HAP-1 (cell line): ENCODE data around the gene ELMO1.

Experiments used
- DNase-seq, 2 experiments: peaks; one replicate each; pipeline ENCODE4 v3.0.0-alpha.2; 2016 to 2020; ENCODE audit warnings: low spot score in 2 of 2
- H3K27me3 ChIP-seq: fragments of 250-450 bp; sonication (Bioruptor Pico); 2 replicates; pipeline ENCODE4 v1.5.1; 2020; ENCODE audit warnings: low read depth, mild to moderate bottlenecking, moderate library complexity
- H3K36me3 ChIP-seq: fragments of 250-450 bp; sonication (Bioruptor Pico); replicated peaks from 2 replicates; pipeline ENCODE4 v1.5.1; 2020; ENCODE audit warnings: mild to moderate bottlenecking
- H3K4me1 ChIP-seq: fragments of 250-450 bp; sonication (Bioruptor Pico); 2 replicates; pipeline ENCODE4 v1.5.1; 2020; ENCODE audit warnings: mild to moderate bottlenecking
- H3K4me3 ChIP-seq: fragments of 250-450 bp; sonication (Bioruptor Pico); 2 replicates; pipeline ENCODE4 v1.5.1; 2020; ENCODE audit warnings: mild to moderate bottlenecking, moderate library complexity
- H3K9me3 ChIP-seq: fragments of 250-450 bp; sonication (Bioruptor Pico); 2 replicates; pipeline ENCODE4 v1.5.1; 2020; ENCODE audit warnings: mild to moderate bottlenecking, moderate library complexity
- in situ Hi-C: fragments of 300-500 bp; cut with MboI; formaldehyde crosslinking; loops from 3 replicates; pipeline ENCODE4 v1.14.3; 2020; ENCODE audit warnings: low sequenced_read_pairs, inconsistent platforms, mixed read lengths

The ELMO1 gene

GRCh38 chr7:36900988-36901710, 547.5 kb downstream of the ELMO1 start:
- H3K9me3 ChIP-seq = no peaks in the 10 kb centered on the region
- no peaks in the 10 kb centered on the region for H3K27me3 ChIP-seq
- H3K4me3 ChIP-seq = no peak overlapping the region
- no peaks in the 10 kb centered on the region for H3K4me1 ChIP-seq
- in situ Hi-C loops = no loop called here
- no peaks in the 10 kb centered on the region for H3K36me3 ChIP-seq
- DNase-seq = no peak

DNA sequence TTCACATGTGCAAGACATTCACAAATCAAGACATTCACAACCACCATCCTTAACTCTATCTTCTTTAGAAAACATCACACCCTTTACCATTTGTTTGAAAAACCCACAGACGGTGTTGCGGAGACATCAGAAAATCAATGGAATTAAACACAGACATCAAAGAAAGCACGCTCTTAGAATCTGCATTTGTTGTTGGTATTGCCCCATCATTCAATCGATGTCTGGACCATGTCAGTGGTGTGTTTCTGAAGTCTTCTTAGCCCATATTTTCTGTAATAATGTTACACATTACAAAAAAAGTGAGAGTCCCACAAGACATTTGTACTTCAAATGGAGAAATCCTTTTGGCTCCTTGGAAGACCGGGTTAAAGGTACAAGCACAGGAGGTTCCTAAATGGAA, 550.5 kb downstream of the ELMO1 start:
- no peaks in the 10 kb centered on the region for H3K27me3 ChIP-seq
- no peaks in the 10 kb centered on the region for H3K9me3 ChIP-seq
- in situ Hi-C loops = no loop called here
- H3K4me1 ChIP-seq = no peaks in the 10 kb centered on the region
- no peak overlapping the region for H3K4me3 ChIP-seq
- DNase-seq = no peak
- H3K36me3 ChIP-seq = no peaks in the 10 kb centered on the region

DNA sequence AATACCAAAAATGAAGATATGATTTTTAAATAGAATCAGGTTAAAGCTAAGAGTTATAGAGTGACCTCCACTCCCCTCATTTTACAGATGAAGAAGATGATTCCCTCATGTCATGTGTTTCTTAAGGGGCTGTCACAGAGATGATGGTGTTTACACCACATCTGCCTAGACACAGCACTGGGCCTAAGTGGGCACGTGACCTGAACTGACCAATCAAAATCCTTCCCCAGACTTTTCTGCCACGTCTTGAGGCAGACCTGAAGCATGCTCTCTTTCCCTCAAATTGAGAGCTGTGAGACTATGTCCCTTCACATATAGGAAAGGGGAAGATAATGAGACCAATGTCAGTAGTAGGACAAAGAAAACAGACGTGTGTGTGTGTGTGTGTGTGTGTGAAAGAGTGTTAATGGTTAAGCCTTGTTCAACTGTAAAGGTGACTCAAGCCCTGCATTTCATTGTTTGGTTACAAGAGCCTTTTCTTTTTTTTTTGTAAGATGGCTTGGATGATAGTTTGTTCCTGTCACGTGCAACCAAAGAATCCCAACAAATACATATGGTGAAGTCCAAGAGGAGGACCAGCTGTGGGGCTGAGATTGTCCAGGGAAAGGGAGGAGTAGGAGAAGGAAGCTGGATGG, 551.6 kb downstream of the ELMO1 start:
- H3K4me1 ChIP-seq = no peaks in the 10 kb centered on the region
- H3K9me3 ChIP-seq = no peaks in the 10 kb centered on the region
- H3K36me3 ChIP-seq = no peaks in the 10 kb centered on the region
- in situ Hi-C loops = no loop called here
- no peak for DNase-seq
- H3K4me3 ChIP-seq = no peak overlapping the region
- H3K27me3 ChIP-seq = no peaks in the 10 kb centered on the region

- in situ Hi-C loops = no loop called here
- H3K9me3 ChIP-seq = no peaks in the 10 kb centered on the region
These were observed 552.2 kb downstream of the ELMO1 start for GRCh38 chr7:36896418-36896817.

DNA sequence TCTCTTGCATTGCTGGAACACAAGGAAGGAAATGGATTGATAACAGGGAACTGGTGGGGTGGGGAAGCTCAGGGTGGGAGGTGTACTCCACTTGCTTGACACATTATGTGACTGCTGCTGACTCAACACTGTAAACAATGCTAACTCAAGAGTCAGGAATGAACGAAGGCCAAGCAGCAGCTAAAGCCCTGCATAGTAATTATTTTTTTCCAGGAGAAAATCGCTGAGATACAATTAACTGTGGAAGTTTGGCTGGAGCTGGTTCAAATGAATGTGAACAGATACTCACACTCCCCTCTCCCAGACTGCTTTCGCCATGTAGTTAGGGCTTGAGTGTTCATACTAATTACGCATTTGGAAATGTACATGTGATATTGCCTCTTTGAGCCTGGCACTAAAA, 553.5 kb downstream of the ELMO1 start:
- no peaks in the 10 kb centered on the region for H3K4me1 ChIP-seq
- H3K9me3 ChIP-seq = no peaks in the 10 kb centered on the region
- H3K36me3 ChIP-seq = no peaks in the 10 kb centered on the region
- in situ Hi-C loops = no loop called here
- DNase-seq = no peak
- H3K4me3 ChIP-seq = no peak overlapping the region
- no peaks in the 10 kb centered on the region for H3K27me3 ChIP-seq

More at GRCh38 chr7:36896418-36896817, 552.2 kb downstream of the ELMO1 start:
- no peaks in the 10 kb centered on the region for H3K36me3 ChIP-seq
- H3K4me3 ChIP-seq = no peak overlapping the region
- no peaks in the 10 kb centered on the region for H3K4me1 ChIP-seq
- H3K27me3 ChIP-seq = no peaks in the 10 kb centered on the region
- DNase-seq = no peak

DNA sequence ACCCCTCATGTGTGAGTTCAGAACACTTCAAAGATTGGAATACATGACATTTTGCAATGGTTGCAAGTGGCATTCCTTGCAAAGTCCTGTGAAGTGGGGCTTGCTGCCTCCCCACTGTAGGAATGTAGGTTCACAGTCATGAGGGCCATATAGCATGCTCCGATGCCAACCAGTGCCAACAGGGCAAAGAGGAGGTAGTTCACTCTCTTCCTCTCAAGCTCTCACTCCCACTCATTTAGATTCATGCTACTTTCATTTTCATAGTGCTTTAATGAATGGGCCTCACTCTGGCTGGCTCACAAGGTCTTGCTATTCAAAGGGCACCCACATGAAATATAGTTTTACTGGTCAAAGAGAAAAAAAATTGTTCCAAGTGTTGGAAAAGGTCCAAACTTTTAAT, 554.5 kb downstream of the ELMO1 start:
- H3K27me3 ChIP-seq = no peaks in the 10 kb centered on the region
- in situ Hi-C loops = no loop called here
- no peak for DNase-seq
- no peaks in the 10 kb centered on the region for H3K4me1 ChIP-seq
- H3K36me3 ChIP-seq = no peaks in the 10 kb centered on the region
- no peak overlapping the region for H3K4me3 ChIP-seq
- H3K9me3 ChIP-seq = no peaks in the 10 kb centered on the region

DNA sequence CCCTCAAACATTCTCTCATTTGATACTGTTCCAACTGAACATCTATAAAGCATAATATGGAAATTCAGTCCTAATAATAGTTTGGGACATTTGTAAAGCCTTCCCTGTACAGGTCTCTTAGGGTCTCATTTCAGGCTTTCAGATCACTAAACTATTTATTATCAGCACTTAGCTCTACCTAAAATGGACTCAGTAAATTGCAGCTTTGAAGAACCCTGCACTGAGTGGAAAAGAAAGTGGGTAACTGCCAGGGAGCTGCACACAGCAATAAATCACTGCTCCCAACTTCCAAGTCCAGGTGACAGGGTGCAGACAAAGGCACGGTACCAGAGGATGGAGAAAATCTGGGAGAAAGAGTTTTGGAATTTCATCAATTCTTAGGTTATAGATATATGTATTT, 559.5 kb downstream of the ELMO1 start:
- no peaks in the 10 kb centered on the region for H3K4me1 ChIP-seq
- no peaks in the 10 kb centered on the region for H3K36me3 ChIP-seq
- H3K4me3 ChIP-seq = no peak overlapping the region
- no peaks in the 10 kb centered on the region for H3K27me3 ChIP-seq
- in situ Hi-C loops = no loop called here
- H3K9me3 ChIP-seq = no peaks in the 10 kb centered on the region
- DNase-seq = no peak

- Histone ChIP-seq H3K36me3 (no peaks in the 10 kb centered on the region), H3K4me1 (no peaks in the 10 kb centered on the region)
- in situ Hi-C loops = no loop called here
These were observed 560.7 kb downstream of the ELMO1 start for GRCh38 chr7:36887969-36888368.

GRCh38 chr7:36887233-36887632, 561.4 kb downstream of the ELMO1 start:
- no peaks in the 10 kb centered on the region for H3K27me3 ChIP-seq
- H3K9me3 ChIP-seq = no peaks in the 10 kb centered on the region
- in situ Hi-C loops = no loop called here
- no peak overlapping the region for H3K4me3 ChIP-seq
- no peaks in the 10 kb centered on the region for H3K4me1 ChIP-seq
- DNase-seq = no peak
- no peaks in the 10 kb centered on the region for H3K36me3 ChIP-seq

More at GRCh38 chr7:36887969-36888368, 560.7 kb downstream of the ELMO1 start:
- Histone ChIP-seq H3K4me3 (no peak overlapping the region), H3K27me3 (no peaks in the 10 kb centered on the region), H3K9me3 (no peaks in the 10 kb centered on the region)
- DNase-seq = no peak

DNA sequence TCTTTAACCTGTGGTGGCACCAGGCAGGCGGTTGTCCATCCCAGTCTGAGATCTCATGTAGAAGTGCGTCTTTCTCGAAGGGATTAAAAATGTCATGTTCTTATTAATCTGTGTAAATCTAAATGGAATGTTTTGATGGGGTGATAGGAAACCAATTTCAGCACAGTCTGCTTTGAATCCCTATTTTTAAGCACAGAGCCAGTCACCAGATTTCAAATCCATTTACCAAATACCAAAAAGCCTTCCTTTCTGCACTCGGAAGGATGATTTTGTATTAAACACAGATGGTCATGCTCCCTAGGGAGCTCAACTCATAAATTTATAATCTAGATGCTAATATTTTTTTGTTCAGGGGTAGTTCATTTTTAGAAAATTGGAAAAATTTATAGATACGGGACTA, 563.8 kb downstream of the ELMO1 start:
- DNase-seq = no peak

DNA sequence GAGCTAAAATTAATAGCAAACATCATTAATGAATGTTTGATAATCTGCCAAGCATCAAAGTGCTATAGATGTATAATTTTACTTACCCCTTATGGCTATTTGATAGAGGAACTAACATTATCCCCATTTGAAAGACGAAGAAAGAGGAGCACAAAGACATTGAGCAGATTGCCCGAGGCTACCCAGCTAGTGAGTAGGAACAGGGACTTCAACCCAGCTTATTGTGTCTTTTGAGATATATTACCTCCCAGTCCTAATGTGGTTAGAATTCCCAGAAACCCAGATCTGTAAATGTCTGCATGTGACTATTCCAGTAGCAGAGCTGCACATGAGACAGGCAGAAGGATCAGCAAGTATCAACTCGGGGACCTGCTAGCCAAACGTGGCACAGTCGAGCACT, 564.3 kb downstream of the ELMO1 start:
- Histone ChIP-seq H3K4me1 (no peaks in the 10 kb centered on the region), H3K27me3 (no peaks in the 10 kb centered on the region), H3K36me3 (no peaks in the 10 kb centered on the region), H3K4me3 (no peak overlapping the region), H3K9me3 (no peaks in the 10 kb centered on the region)
- in situ Hi-C loops = no loop called here
- no peak for DNase-seq

More for the DNA sequence above, 563.8 kb downstream of the ELMO1 start:
- Histone ChIP-seq H3K4me1 (no peaks in the 10 kb centered on the region), H3K27me3 (no peaks in the 10 kb centered on the region), H3K9me3 (no peaks in the 10 kb centered on the region), H3K36me3 (no peaks in the 10 kb centered on the region), H3K4me3 (no peak overlapping the region)
- in situ Hi-C loops = no loop called here

- Histone ChIP-seq H3K36me3 (no peaks in the 10 kb centered on the region), H3K4me1 (no peaks in the 10 kb centered on the region), H3K27me3 (no peaks in the 10 kb centered on the region), H3K4me3 (no peak overlapping the region), H3K9me3 (no peaks in the 10 kb centered on the region)
- in situ Hi-C loops = no loop called here
- no peak for DNase-seq
These were observed 567.3 kb downstream of the ELMO1 start for GRCh38 chr7:36881233-36881874.

- Histone ChIP-seq H3K4me3 (no peak overlapping the region), H3K27me3 (no peaks in the 10 kb centered on the region), H3K4me1 (no peaks in the 10 kb centered on the region), H3K36me3 (no peaks in the 10 kb centered on the region), H3K9me3 (no peaks in the 10 kb centered on the region)
- in situ Hi-C loops = no loop called here
- DNase-seq = no peak
These were observed 568.6 kb downstream of the ELMO1 start for GRCh38 chr7:36880108-36880507.

GRCh38 chr7:36879021-36879420, 569.6 kb downstream of the ELMO1 start:
- no peak for DNase-seq
- Histone ChIP-seq H3K4me1 (no peaks in the 10 kb centered on the region), H3K27me3 (no peaks in the 10 kb centered on the region), H3K36me3 (no peaks in the 10 kb centered on the region), H3K4me3 (no peak overlapping the region), H3K9me3 (no peaks in the 10 kb centered on the region)
- in situ Hi-C loops = no loop called here
